Naive B cell (primary cell): Measurements from ENCODE around the gene MSANTD1. TPM values are rescaled to one million over a fixed set of nuclear protein-coding genes. Genes with fewer than 3 reads are reported as not detected.
A peak's percentile ranks its signal among the peaks of the same experiment; 100 is the strongest.

Experiments
- ATAC-seq, 2 donors: fragments of 150-1000 bp; cut with Tn5 transposase; 2 replicates each; pipeline ENCODE4 v1.10.0; 2021; ENCODE audit warnings: low read depth in 2 of 2, mild to moderate bottlenecking in 2 of 2, moderate library complexity in 2 of 2
- DNase-seq: peaks from one replicate; pipeline ENCODE4 v3.0.0; 2022
- H3K27ac Mint-ChIP-seq, 6 donors: one replicate each; pipeline ENCODE4 v1.8.0; 2020 to 2022; ENCODE audit warnings: mild to moderate bottlenecking in 6 of 6, mixed read lengths in 6 of 6, moderate library complexity in 5 of 6, inconsistent platforms in 2 of 6
- H3K27me3 Mint-ChIP-seq, 3 donors: one replicate each; pipeline ENCODE4 v1.8.0; 2021 to 2022; ENCODE audit warnings: mixed read lengths in 3 of 3, mild to moderate bottlenecking in 1 of 3
- H3K36me3 Mint-ChIP-seq, 2 donors: one replicate each; pipeline ENCODE4 v1.8.0; 2020 to 2022; ENCODE audit warnings: mixed read lengths in 2 of 2, inconsistent platforms in 1 of 2, mild to moderate bottlenecking in 1 of 2
- H3K4me1 Mint-ChIP-seq, 3 donors: one replicate each; pipeline ENCODE4 v1.8.0; 2020 to 2022; ENCODE audit warnings: mixed read lengths in 3 of 3, inconsistent platforms in 1 of 3, mild to moderate bottlenecking in 1 of 3, moderate library complexity in 1 of 3
- H3K4me3 Mint-ChIP-seq, 8 donors: one replicate each; pipeline ENCODE4 v1.8.0; 2020 to 2022; ENCODE audit warnings: mild to moderate bottlenecking in 8 of 8, mixed read lengths in 8 of 8, moderate library complexity in 8 of 8, inconsistent platforms in 2 of 8
- H3K9me3 Mint-ChIP-seq, 7 donors: one replicate each; pipeline ENCODE4 v1.8.0; 2020 to 2022; ENCODE audit warnings: mixed read lengths in 7 of 7, mild to moderate bottlenecking in 5 of 7, inconsistent platforms in 2 of 7, moderate library complexity in 1 of 7
- polyA plus RNA-seq, 6 donors: library from polyadenylated mRNA; unstranded; fragments of 300-500 nt; fragmentation: Illumina TruSeq; gene quantifications; one replicate each; pipeline ENCODE4 v1.2.3, GENCODE V29; 2021; ENCODE audit warnings: low read depth in 6 of 6

The MSANTD1 gene
- polyA plus RNA-seq, 6 donors from 2014 or later = 0.12 to 0.14 TPM; not detected in 4

GRCh38 chr4:3250438-3250955 lies 1.5 kb downstream of the MSANTD1 start:
- Mint-ChIP-seq H3K36me3 (no peaks in the 10 kb centered on the region), H3K4me1 (no peaks in the 10 kb centered on the region), H3K4me3 (no peak overlapping the region), H3K27ac (no peak overlapping the region), H3K9me3 (no peaks in the 10 kb centered on the region), H3K27me3 (no peaks in the 10 kb centered on the region)
- DNase-seq (no peak), ATAC-seq (no peak)

GRCh38 chr4:3250956-3251690 lies 2.2 kb downstream of the MSANTD1 start:
- Mint-ChIP-seq H3K36me3 (no peaks in the 10 kb centered on the region), H3K4me3 (no peak overlapping the region), H3K9me3 (no peaks in the 10 kb centered on the region), H3K27ac (no peak overlapping the region), H3K4me1 (no peaks in the 10 kb centered on the region), H3K27me3 (no peaks in the 10 kb centered on the region)
- no peak for ATAC-seq
- no peak for DNase-seq

GRCh38 chr4:3251691-3252479 lies 2.9 kb downstream of the MSANTD1 start:
- Mint-ChIP-seq H3K4me3 (no peak overlapping the region), H3K4me1 (peaks cover 2 to 4% (median 4%) of the 10 kb centered on the region in 3 donors), H3K9me3 (no peaks in the 10 kb centered on the region), H3K27ac (peak overlapping the region in 1 of 6 donors; percentile 90), H3K36me3 (no peaks in the 10 kb centered on the region), H3K27me3 (no peaks in the 10 kb centered on the region)
- ATAC-seq = no peak
- DNase-seq = no peak

- peaks cover 4 to 7% (median 7%) of the 10 kb centered on the region in 3 donors for H3K4me1 Mint-ChIP-seq
- no peaks in the 10 kb centered on the region for H3K27me3 Mint-ChIP-seq
- H3K36me3 Mint-ChIP-seq = no peaks in the 10 kb centered on the region
- H3K9me3 Mint-ChIP-seq = no peaks in the 10 kb centered on the region
- DNase-seq (no peak), ATAC-seq (no peak)
- H3K4me3 Mint-ChIP-seq = no peak overlapping the region
- no peak overlapping the region for H3K27ac Mint-ChIP-seq
Observed at GRCh38 chr4:3252480-3252828, 3.5 kb downstream of the MSANTD1 start.

GRCh38 chr4:3252831-3253641 lies 4.1 kb downstream of the MSANTD1 start:
- Mint-ChIP-seq H3K27me3 (no peaks in the 10 kb centered on the region), H3K36me3 (no peaks in the 10 kb centered on the region), H3K27ac (no peak overlapping the region), H3K9me3 (no peaks in the 10 kb centered on the region), H3K4me1 (peaks cover 6 to 12% (median 8%) of the 10 kb centered on the region in 3 donors), H3K4me3 (no peak overlapping the region)
- no peak for ATAC-seq
- no peak for DNase-seq

- H3K27ac Mint-ChIP-seq = peak overlapping the region in 1 of 6 donors; percentile 33
- H3K4me3 Mint-ChIP-seq = no peak overlapping the region
- H3K9me3 Mint-ChIP-seq = no peaks in the 10 kb centered on the region
- ATAC-seq = no peak
- H3K27me3 Mint-ChIP-seq = no peaks in the 10 kb centered on the region
- peaks cover 9 to 13% (median 12%) of the 10 kb centered on the region in 3 donors for H3K4me1 Mint-ChIP-seq
- no peaks in the 10 kb centered on the region for H3K36me3 Mint-ChIP-seq
- DNase-seq = no peak
Observed at GRCh38 chr4:3253808-3254207, 4.8 kb downstream of the MSANTD1 start.

- H3K27me3 Mint-ChIP-seq = no peaks in the 10 kb centered on the region
- H3K36me3 Mint-ChIP-seq = no peaks in the 10 kb centered on the region
- peaks cover 9 to 13% (median 12%) of the 10 kb centered on the region in 3 donors for H3K4me1 Mint-ChIP-seq
- no peaks in the 10 kb centered on the region for H3K9me3 Mint-ChIP-seq
- DNase-seq (no peak), ATAC-seq (no peak)
- H3K4me3 Mint-ChIP-seq = no peak overlapping the region
- H3K27ac Mint-ChIP-seq = no peak overlapping the region
Observed at GRCh38 chr4:3254302-3255131, 5.6 kb downstream of the MSANTD1 start.

GRCh38 chr4:3255611-3256186 lies 6.7 kb downstream of the MSANTD1 start:
- no peaks in the 10 kb centered on the region for H3K36me3 Mint-ChIP-seq
- H3K27ac Mint-ChIP-seq = no peak overlapping the region
- no peak overlapping the region for H3K4me3 Mint-ChIP-seq
- H3K9me3 Mint-ChIP-seq = no peaks in the 10 kb centered on the region
- H3K27me3 Mint-ChIP-seq = no peaks in the 10 kb centered on the region
- ATAC-seq (no peak), DNase-seq (no peak)
- peaks cover 9 to 13% (median 12%) of the 10 kb centered on the region in 3 donors for H3K4me1 Mint-ChIP-seq

- DNase-seq (no peak), ATAC-seq (no peak)
- no peaks in the 10 kb centered on the region for H3K36me3 Mint-ChIP-seq
- H3K27ac Mint-ChIP-seq = no peak overlapping the region
- peak overlapping the region in 1 of 8 donors; percentile 29 for H3K4me3 Mint-ChIP-seq
- H3K27me3 Mint-ChIP-seq = no peaks in the 10 kb centered on the region
- H3K9me3 Mint-ChIP-seq = no peaks in the 10 kb centered on the region
- H3K4me1 Mint-ChIP-seq = peaks cover 9 to 13% (median 12%) of the 10 kb centered on the region in 3 donors
Observed at GRCh38 chr4:3256230-3257102, 7.5 kb downstream of the MSANTD1 start.

- Mint-ChIP-seq H3K4me3 (peak overlapping the region in 1 of 8 donors; percentile 45), H3K9me3 (no peaks in the 10 kb centered on the region), H3K36me3 (no peaks in the 10 kb centered on the region), H3K4me1 (peaks cover 9 to 13% (median 12%) of the 10 kb centered on the region in 3 donors), H3K27ac (peak overlapping the region in 1 of 6 donors; percentile 72), H3K27me3 (no peaks in the 10 kb centered on the region)
- DNase-seq (no peak), ATAC-seq (peak in 1 of 2 donors; percentile 27)
Observed at GRCh38 chr4:3257103-3257555, 8.2 kb downstream of the MSANTD1 start.

GRCh38 chr4:3257556-3258482 lies 8.9 kb downstream of the MSANTD1 start:
- peaks cover 0 to 3% (median 0%) of the 10 kb centered on the region in 3 donors for H3K27me3 Mint-ChIP-seq
- peak; percentile 64 to 69 for ATAC-seq
- H3K36me3 Mint-ChIP-seq = no peaks in the 10 kb centered on the region
- H3K4me3 Mint-ChIP-seq = peak overlapping the region in 2 of 8 donors; percentile 45 to 57
- DNase-seq = no peak
- H3K27ac Mint-ChIP-seq = peak overlapping the region in 1 of 6 donors; percentile 69
- H3K4me1 Mint-ChIP-seq = peaks cover 9 to 13% (median 12%) of the 10 kb centered on the region in 3 donors
- H3K9me3 Mint-ChIP-seq = no peaks in the 10 kb centered on the region
